Breast epithelium (tissue), 3 donors: ENCODE measurements around the gene PARD3B.

ENCODE experiments used
- POLR2A ChIP-seq: fragments of 450-650 bp; IDR thresholded peaks from one replicate; pipeline ENCODE4 v1.6.1; 2016; ENCODE audit warnings: antibody characterized with exemption, mild to moderate bottlenecking, moderate library complexity
- TF ChIP-seq, protein P1 (sequence below), 3 donors: fragments of 450-650 bp; IDR thresholded peaks; one replicate each; pipeline ENCODE4 v1.5.1; 2016 to 2017; ENCODE audit warnings: antibody characterized with exemption in 3 of 3, mild to moderate bottlenecking in 3 of 3, moderate library complexity in 3 of 3

DNA sequence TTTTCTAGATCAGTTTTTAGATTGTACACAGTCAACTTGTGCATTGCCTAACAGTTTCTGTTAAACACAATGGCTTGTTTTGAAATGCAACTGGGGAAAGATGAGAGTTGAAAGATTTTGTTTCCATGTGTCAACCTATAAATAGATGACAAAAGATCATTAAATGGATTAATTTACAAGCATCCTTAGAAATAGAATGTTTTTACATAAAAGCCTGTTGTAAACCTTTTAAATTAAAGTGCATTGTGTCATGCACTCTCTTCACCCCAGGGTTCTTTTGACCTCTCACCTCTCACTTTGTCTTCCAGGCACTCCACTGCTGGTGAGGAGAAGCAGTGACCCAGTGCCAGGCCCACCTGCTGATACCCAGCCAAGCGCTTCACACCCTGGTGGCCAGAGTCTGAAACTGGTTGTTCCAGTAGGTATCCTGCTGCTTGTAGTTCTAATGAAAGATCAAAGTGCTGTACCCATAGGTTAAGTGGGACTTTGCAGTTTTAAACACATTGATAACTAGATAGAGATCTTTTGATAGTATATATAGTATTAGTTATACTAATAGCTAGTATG, 502.1 kb downstream of the PARD3B start:
- TF ChIP-seq, protein P1, sequence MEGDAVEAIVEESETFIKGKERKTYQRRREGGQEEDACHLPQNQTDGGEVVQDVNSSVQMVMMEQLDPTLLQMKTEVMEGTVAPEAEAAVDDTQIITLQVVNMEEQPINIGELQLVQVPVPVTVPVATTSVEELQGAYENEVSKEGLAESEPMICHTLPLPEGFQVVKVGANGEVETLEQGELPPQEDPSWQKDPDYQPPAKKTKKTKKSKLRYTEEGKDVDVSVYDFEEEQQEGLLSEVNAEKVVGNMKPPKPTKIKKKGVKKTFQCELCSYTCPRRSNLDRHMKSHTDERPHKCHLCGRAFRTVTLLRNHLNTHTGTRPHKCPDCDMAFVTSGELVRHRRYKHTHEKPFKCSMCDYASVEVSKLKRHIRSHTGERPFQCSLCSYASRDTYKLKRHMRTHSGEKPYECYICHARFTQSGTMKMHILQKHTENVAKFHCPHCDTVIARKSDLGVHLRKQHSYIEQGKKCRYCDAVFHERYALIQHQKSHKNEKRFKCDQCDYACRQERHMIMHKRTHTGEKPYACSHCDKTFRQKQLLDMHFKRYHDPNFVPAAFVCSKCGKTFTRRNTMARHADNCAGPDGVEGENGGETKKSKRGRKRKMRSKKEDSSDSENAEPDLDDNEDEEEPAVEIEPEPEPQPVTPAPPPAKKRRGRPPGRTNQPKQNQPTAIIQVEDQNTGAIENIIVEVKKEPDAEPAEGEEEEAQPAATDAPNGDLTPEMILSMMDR (IDR thresholded peaks at IDR 0.05) = no peak
- no peak for TF ChIP-seq POLR2A
